Ammon's horn (tissue), 1 donor: ENCODE measurements around the gene POMC.
"Not testable (repeated sequence)": the region's sequence is repeated elsewhere in the genome, so short reads cannot be mapped to it uniquely, and the experiment has no call there.

Experiments
- DNase-seq: peaks from one replicate; pipeline ENCODE4 v3.0.0-alpha.2; 2016; ENCODE audit warnings: low spot score

Gene POMC

DNA sequence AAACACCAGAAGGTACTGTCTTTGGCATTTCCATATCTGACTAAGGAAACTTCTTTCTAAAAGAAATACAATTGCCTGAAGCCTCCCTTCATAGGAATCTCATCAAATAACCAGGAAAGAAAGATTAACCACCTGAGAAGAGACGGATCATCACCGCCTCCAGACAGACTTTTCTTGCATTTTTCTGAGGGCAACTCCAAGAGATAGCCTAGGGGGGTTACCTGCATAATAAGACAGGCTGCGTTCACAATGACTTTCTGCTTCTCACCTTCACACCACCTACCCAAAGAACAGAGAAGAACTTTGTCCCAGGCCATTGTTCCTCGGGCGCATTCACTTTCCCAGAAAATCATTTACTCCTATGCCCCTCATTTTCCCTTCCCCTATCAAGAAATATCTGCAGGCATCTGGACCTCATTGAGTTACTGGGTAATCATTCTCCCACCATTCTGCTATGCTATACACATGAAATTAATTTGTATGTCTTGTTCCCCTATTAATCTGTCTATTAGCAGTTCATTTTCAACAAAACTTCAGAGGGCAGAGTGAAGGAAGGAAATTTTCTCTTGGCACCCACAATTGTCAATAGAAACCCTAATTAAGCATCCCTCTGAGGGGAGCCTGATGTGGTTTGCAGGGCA is 8.3 kb upstream of the POMC start:
- DNase-seq: no peak

DNA sequence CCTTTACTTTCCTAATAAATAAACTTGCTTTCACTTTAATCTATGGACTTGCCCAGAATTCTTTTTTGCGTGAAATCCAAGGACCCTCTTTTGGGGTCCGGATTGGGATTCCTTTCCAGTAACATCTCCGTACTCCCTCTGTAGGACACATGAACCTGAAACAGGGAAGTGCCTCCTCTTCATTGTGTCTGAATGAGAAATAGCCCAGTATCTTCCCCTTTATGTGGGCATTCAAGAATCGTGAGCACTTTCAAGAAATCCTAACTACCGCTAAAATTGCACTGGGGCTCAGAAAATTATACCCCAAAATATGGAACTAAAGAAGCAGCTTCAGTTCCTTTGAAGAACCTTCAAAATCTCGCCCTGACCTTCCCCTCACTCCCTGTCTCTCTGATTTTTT is 7.8 kb upstream of the POMC start:
- DNase-seq: no peak

DNA sequence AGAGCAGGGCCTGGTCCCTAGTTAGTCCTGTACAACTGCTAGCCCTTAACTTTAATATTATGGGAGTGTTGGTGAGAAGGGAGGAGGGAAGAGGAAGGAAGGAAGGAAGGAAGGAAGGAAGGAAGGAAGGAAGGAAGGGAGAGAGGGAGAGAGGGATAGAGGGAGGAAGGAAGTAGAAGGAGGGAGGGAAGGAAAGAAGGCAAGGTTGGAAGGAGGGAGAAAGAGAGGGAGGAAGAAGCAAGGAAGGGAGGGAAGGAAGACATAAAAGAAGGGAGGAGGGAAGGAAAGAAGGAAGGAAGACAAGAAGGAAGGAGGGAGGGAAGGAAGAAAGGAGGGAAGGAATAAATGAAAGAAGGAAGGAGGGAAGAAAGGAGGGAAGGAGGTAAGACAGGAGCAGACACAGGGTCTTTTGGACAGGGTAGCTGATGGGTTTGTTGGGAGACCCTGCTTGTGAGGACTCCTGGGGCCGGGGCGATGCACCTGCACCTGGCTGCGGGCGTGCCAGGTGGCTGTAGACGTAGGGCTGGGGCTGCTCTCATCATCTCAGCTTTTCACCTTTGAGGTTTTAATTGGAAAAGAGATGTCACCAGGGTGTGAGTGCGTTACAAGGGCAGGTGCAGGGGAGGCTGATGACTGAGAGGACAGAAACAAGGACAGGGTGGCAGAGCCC is 5.9 kb upstream of the POMC start:
- no peak for DNase-seq

DNA sequence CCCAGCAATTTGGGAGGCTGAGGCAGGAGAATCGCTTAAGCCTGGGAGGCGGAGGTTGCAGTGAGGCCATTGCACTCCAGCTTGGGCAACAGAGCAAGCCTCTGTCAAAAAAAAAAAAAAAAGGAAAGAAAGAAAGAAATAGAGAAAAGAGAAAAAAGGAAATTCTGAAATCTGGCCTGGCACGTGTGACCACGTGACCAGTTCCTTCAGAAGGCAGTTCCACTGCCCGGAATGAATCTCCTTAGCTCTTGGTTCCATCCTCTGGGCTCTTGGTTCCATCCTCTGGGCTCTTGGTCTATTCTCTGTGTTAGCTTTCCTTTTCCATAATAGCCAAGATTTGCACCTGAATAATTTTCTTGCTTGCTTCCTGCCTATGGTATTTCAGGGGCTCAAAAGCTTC is 5.3 kb upstream of the POMC start:
- no peak for DNase-seq

DNA sequence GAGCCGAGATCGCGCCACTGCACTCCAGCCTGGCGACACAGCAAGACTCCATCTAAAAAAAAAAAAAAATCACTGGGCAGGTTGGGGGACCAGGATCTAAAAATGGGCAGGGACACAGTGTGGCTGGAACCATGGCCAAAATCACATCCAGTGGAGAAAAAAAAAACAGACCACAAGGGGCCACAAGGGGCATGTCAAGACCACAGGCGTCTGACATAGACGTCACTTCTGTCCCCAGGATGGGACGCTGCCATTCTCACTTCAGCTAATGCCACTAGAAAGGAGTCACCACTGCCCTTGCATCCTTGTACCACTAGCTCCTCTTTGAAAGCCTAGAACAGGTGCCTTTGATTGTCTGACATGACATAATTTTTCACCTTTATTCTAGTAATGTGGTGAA is 2.5 kb upstream of the POMC start:
- no peak for DNase-seq

DNA sequence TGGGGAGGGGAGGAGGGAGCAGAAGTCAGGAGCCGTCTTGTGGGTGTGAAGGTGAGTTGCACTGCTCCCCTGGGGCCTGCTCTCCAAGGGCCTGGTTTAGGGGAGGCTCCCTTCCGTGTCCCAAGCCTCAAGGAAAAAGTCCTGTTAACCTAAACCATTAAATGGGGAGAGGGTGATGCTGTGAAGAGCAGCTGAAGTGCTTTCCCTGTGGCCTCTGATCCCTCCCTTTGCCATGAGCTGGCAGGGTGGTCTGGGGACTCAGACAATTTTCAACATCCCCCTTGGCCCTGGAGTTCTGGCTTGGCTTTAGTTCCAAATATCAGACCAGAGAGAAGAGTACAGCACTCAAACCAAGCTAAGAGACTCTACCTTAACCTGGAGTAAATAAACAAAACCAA is 692 bp upstream of the POMC start:
- no peak for DNase-seq

DNA sequence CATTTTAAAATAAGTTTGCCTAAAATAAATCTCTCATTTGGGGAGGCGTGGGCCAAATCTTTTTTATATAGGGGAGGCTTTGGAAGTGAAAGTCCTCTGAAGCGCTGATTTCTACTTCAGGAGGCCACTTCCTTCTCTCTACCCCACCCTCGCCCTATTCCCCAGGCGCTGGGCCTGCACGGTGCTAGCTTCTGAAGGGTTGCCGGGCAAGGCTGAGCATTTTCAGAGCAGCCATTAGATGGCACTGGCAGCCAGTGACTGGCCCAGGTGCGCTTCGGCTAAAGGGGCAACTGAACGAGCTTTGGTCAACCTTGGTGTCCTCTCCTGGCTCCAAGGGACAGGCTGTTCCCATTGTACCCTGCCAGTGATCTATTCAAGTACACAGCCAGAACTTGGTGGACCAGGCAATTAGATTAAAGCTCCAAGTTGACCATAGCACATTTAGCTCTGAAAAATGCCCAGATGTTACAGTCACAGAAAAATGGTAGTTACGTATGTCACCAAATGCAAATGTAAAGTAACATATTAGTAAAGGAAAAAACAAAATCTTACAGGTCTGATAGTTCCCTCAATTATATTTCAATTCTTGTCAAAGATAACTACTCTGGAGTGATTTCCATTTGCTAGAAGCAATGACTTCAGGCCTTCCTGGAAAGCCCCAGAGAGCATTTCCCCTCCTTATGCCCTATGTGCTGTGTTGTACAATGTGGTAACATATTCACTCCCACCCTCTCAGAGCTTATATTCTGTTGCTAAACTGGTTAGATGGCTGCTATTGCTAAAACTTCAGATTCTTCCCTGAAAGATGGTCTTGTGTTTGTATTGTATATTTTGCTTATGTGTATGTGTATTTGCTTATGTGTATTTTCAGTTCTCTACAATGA is 2.1 kb downstream of the POMC start:
- peak; percentile 58 for DNase-seq

DNA sequence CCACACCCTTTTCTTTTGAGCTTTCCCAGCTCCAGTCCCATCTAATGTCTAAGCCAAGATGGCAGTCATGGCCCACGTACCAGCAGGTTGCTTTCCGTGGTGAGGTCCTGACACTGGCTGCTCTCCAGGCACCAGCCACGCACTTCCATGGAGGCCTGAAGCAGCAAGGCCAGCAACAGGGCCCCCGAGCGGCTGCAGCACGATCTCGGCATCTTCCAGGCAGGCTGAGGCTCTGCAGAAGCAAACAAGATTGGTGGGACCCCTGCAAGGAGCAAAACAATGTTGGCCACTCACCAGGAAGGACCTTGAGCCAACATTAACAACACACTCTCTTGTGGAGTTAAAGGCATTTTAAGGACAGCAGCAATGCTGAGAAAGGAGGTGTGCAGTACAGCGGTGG is 3.8 kb downstream of the POMC start:
- DNase-seq: no peak

DNA sequence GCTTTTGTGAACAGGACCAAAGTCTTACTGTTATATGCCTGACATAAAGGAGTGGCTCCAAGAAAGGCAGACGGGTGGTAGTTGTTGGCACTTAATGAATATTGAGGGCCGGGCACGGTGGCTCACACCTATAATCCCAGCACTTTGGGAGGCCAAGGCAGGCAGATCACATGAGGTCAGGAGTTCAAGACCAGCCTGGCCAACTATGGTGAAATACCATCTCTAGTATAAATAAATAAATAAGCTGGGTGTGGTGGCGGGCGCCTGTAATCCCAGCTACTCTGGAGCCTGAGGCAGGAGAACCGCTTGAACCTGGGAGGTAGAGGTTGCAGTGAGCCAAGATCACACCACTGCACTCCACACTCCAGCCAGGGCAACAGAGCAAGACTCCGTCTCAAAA is 6.3 kb downstream of the POMC start:
- not testable (repeated sequence) for DNase-seq

DNA sequence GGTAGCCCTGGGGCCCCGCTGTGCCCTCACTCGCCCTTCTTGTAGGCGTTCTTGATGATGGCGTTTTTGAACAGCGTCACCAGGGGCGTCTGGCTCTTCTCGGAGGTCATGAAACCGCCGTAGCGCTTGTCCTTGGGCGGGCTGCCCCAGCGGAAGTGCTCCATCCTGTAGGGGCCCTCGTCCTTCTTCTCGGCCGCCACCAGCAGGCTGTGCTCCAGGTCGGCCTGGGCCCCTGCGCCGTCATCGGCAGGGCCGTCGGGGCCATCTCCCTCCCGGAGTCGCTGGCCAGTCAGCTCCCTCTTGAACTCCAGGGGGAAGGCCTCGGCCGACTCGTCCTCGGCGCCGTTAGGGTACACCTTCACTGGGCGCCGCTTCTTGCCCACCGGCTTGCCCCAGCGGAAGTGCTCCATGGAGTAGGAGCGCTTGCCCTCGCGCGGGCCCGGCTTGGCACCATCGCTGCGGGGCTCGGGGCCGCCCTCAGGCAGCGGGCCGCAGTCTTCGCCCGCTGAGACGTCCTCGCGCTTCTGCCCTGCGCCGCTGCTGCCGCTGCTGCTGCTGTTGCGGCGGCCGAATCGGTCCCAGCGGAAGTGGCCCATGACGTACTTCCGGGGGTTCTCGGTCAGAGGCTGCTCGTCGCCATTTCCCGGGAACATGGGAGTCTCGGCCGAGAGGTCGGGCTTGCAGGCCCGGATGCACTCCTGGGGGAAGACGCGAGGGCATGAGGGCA is 7.2 kb downstream of the POMC start:
- no peak for DNase-seq

DNA sequence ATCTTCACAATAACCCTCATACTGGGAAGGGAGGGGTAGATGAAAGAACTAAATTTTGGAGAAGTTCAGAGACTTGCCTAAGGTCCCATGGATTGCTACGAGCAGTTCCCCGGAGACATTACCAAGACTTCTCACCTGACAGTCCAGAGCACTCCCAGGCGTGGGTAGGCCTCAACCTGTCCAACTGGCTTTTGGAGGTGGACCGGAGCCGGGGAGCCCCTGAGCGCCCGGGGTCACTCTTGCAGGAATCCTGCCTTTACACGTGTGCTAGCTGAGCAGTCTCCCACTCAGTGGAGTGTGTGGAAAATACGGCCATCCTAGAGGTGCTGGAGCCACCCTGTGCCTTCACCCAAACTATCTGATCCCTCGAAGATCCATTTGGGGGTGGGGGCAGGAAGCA is 8.0 kb downstream of the POMC start:
- no peak for DNase-seq

DNA sequence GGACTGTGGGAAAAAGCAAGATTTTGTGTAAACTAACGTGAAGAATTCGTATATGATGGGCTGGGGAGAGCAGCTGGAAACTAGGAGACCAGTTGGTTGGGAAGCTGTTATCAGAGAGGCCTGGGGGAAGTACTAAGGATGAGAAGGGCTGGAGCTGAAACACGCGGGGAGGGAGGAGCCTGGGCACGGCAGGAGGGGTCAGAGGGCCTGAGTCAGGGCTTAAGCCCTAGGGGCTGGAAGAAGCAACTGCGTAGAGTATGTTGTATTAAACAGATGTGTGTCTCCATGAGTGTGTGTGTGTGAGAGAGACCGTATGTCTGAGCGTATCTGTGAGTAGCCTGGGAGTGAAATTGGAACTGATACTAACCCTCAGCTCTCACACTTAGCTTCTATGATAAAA is 8.4 kb downstream of the POMC start:
- DNase-seq: no peak

DNA sequence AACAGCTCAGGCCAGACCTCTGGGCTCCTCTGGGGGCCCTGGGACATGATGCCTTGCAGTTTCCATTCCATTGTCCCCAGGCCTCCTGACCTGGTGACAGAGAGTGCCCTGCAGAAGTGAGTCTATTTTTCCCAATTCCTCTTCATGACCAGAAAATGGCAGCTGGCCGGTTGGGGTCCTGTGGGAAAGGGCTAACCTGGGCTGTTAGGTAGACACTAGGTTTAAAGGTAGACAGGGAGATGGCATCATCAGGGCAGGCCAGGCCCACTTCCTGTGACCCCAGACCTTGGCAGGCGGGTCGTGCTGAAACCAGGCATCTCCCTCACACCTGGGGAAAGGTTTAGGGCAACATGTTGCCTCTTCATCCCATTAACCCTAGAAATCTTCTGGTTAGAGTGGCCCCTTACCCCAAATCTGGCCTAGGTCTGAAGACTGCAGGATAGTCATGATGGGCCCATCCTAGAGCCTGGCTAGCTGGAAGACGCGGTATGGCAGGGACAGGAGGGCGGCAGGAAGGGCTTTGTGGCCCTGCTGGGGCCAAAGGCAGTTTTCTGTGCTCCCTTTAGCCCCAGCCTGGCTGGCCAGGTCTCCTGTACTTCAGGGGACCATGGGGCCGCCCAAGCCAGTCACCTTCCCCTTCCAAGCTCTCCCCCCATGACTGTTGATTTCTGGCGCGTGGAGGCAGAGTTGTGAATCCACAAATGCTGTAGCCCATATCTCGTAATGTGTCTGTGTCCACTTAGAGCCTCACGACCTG is 10.1 kb downstream of the POMC start:
- no peak for DNase-seq

DNA sequence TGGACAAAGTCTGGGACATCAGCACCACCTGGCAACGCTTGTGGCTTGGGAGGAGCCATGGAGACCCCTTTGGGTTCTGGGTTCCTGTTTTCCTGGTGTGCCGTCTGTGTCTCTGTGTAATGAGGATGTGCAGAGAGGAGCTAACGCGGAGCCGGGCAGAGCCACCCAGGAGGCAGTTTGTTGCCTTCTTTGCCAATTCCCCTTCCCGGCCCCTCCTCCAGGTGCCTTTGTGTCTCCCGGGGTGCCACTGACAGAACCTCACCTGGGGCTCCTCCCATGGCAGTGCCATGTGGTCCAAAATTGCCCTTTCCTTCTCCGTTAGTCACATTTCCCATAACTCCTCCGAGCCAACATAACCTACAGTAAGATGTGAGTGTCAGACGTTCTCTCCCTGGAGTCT is 13.0 kb downstream of the POMC start:
- DNase-seq: no peak

DNA sequence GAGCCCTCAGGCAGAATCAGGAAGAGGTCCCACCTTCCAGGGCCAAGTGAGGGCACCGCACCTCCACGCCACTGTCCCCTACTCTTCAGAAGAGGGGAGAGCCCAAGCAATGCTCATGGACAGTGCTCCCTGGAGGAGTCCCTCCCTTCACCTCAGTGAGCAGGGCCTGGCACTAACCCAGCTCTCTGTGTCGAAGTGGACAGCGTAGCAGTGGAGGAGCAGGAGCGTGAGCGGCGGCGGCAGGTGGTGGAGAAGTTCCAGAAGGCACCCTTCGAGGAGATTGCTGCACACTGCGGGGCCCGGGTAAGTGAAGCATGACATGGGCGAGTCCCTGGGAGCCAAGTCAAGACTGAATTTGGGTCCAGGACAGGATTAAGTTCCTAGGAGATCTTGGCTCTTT is 16.7 kb downstream of the POMC start:
- DNase-seq: no peak

DNA sequence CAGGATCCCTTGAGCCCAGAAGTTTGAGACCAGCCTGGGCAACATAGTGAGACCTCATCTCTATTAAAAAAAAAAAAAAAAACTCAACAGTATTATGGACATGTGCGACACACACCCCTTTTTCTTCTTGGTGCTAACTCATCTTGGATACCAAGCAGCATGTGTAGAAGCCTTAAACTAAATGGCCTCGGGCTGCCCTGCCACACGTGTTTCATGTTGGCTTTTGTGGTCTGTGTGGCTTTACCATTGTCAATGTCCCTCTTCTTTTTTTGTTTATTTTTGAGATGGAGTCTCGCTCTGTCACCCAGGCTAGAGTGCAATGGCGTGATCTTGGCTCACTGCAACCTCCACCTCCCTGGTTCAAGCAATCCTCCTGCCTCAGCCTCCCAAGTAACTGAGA is 17.4 kb downstream of the POMC start:
- not testable (repeated sequence) for DNase-seq

DNA sequence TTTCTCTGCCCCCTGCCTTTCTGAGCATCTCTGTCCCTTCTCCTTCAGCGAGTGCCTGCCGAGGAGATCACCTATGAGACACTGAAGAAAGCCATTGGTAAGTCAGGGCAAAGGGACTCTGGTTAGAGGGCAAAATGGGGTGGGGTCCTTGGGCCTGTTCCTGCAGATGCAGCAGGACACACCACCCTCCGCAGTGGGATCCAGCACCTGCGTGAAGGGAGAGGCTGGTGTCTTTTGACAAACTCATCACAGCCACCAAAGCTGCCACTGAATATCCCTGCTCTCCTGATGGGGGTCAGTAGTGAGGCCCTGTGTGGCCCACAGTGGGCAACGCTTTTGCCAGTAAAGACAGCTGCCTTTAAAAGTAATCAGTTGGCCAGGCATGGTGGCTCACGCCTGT is 18.7 kb downstream of the POMC start:
- no peak for DNase-seq

DNA sequence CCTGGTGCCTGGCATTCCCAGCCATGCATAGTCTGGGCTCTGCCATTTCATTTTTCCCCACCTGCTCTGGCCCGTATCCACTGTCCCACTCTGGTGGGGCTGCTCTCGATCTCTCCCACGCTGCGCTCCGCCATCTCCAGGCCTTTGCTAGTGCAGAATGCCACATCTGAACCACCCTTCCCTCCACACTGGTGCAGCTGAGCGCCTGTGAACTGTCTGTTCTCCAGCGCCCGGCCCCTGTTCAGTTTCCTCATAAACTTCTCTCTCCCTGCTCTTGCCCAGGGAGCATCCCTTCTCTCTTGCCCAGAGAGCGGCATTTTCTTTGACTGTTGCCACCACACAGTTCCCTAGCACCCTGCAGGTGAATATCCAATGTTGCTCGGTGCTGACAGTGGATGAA is 21.5 kb downstream of the POMC start:
- DNase-seq: no peak

DNA sequence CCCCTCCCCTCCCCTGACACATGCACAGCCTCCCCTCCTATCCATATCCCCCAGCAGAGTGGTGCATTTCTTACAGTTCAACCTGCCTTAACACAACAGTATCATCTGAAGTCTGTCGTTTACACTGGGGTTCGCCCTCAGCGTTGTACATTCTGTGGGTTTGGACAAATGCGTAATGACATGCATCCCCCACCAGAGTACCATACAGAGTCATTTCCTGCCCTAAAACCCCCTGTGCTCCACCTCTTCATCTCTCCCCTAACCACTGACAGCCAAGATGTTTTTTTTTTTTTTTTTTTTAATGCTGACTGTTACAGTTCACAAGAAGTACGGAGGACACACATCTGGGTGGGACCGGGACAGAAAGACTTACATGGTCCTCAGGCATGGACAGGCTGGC is 22.6 kb downstream of the POMC start:
- DNase-seq: no peak

DNA sequence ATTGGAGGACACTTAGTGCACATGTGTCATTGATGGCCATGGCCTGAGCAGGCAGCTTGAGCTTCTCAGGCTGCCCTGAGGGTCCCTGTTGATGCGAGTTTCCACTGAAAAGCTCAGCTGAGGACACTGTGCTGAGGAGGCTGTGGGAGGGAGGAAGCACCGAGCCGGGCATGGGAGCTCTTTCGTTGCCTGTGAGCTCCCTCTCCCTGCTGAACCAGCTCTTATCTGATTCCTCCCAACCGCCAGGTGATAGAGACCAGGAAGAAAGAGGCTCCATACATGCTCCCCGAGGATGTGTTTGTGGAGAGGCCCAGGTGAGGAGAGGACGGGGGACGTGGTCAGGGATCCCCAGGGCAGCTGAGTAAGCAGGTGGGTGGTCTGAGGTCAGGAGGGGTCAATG is 27.3 kb downstream of the POMC start:
- no peak for DNase-seq

DNA sequence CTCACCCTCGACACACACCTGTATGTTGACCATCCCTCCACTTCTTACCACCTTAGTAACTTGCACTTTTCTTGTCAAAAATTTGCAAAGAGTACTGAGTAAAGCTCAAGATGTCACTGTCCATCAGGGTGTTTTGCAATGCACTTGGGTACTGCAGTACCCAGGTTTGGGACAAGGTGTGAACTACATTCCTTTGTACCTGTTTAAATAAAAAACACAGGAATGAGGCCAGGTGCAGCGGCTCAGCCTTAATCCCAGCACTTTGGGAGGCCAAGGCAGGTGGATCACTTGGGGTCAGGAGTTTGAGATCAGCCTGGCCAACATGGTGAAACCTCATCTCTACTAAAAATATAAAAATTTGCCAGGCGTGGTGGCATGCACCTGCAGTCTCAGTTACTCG is 27.8 kb downstream of the POMC start:
- DNase-seq: not testable (repeated sequence)

DNA sequence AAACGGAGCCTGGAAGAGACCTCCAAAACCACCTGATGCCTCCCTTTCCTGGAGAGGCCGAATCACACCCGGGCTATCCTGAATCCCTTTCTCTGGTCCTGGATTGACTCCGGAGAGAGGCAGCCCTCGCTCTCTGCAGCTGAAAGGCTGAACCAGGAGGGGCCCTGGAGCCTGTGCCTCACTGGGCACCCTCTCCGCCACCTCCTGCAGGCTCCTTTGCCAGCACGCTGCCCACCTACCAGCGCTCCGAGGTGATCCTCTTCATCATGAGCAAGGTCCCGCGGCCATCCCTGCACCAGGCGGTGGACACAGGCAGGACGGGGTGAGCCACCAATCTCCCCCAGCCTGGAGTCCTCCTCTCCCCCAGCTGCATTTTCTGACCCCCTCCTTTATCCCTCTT is 35.7 kb downstream of the POMC start:
- no peak for DNase-seq
